Activated T-helper 2 cell treated with anti-CD3 and anti-CD28 coated beads, Interferon-gamma antibody, Interleukin-2, Interleukin-4, amounts not matched to agents 10 μg/mL and 5 μg/mL and 100 μg/mL, durations not matched to agents 14 hours and 24 hours and 36 hours (primary cell): ENCODE results near the gene DOCK1. TPM values are rescaled to one million over a fixed set of nuclear protein-coding genes. Genes with fewer than 3 reads are reported as not detected.

Source experiments
- DNase-seq: peaks from one replicate; pipeline ENCODE4 v3.0.0; 2021; ENCODE audit warnings: low spot score
- H3K27ac Mint-ChIP-seq: one replicate; pipeline ENCODE4 v1.8.0; 2021; ENCODE audit warnings: mixed read lengths
- H3K27me3 Mint-ChIP-seq: one replicate; pipeline ENCODE4 v1.8.0; 2021; ENCODE audit warnings: low read depth, mixed read lengths
- H3K36me3 Mint-ChIP-seq: one replicate; pipeline ENCODE4 v1.8.0; 2021; ENCODE audit warnings: low read depth, mixed read lengths
- H3K4me1 Mint-ChIP-seq: one replicate; pipeline ENCODE4 v1.8.0; 2021; ENCODE audit warnings: low read depth, mixed read lengths
- H3K4me3 Mint-ChIP-seq: one replicate; pipeline ENCODE4 v1.8.0; 2021; ENCODE audit warnings: low read depth, mild to moderate bottlenecking, moderate library complexity, mixed read lengths
- H3K9me3 Mint-ChIP-seq: one replicate; pipeline ENCODE4 v1.8.0; 2021; ENCODE audit warnings: mixed read lengths
- intact Hi-C: fragments of 100-400 bp; cut with micrococcal nuclease; formaldehyde crosslinking; loops from one replicate; pipeline ENCODE4 v1.15.1; 2023
- total RNA-seq: library from RNA; stranded (reverse); gene quantifications from 2 replicates; pipeline ENCODE4 v1.2.3, GENCODE V29; 2022

Gene DOCK1
- total RNA-seq, 1 donor from 2014 or later = 0.59 TPM

GRCh38 chr10:127161482-127161881 is 256.3 kb downstream of the DOCK1 start:
- no peaks in the 10 kb centered on the region for H3K27me3 Mint-ChIP-seq
- H3K4me3 Mint-ChIP-seq = no peak overlapping the region
- H3K27ac Mint-ChIP-seq = no peak overlapping the region
- no peaks in the 10 kb centered on the region for H3K4me1 Mint-ChIP-seq
- DNase-seq = no peak
- H3K36me3 Mint-ChIP-seq = no peaks in the 10 kb centered on the region
- H3K9me3 Mint-ChIP-seq = no peaks in the 10 kb centered on the region
- intact Hi-C loops = no loop called here

DNA sequence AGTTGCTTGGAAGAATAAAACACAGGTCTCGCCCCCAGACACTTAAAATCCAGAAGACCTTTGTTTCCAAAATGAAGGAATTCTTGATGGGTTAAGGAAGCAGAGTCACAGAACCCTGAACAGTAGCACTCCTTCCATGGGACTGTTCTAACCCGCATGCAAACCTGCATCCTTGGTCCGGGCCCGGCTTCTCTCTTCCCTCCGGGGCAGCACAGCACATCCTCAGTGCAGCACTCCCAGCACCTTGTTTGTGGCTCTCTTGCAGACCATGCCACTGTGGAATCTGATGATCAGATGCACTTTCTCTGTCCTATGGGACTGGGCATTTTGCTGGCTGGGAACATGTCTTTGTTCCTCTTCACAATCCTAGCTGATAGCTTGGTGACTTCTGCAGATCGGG is 257.6 kb downstream of the DOCK1 start:
- no peaks in the 10 kb centered on the region for H3K4me1 Mint-ChIP-seq
- H3K9me3 Mint-ChIP-seq = no peaks in the 10 kb centered on the region
- intact Hi-C loops = no loop called here
- H3K36me3 Mint-ChIP-seq = no peaks in the 10 kb centered on the region
- no peak overlapping the region for H3K27ac Mint-ChIP-seq
- no peak overlapping the region for H3K4me3 Mint-ChIP-seq
- no peaks in the 10 kb centered on the region for H3K27me3 Mint-ChIP-seq
- no peak for DNase-seq

DNA sequence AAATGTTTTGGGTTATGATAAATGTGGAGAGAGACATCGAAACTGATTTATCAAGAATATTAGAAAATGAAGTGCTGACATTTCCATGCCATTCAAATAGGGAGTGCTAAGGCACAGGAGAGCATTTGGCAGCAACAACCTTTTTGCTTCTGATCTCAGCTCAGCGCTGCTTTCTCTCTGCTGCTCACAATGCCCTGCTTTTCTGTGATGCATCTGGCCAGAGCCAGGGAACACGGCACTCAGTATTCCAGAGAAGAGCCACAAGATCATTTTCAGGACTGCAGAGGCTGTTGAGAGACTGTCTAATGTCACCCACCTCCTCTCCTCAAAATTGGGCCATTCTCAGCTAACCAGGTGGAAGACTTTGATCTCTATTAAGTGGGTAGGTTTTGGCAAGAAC is 263.0 kb downstream of the DOCK1 start:
- Mint-ChIP-seq H3K9me3 (no peaks in the 10 kb centered on the region), H3K4me3 (no peak overlapping the region), H3K36me3 (no peaks in the 10 kb centered on the region), H3K4me1 (no peaks in the 10 kb centered on the region), H3K27me3 (no peaks in the 10 kb centered on the region), H3K27ac (no peak overlapping the region)
- intact Hi-C loops = no loop called here
- DNase-seq = no peak

DNA sequence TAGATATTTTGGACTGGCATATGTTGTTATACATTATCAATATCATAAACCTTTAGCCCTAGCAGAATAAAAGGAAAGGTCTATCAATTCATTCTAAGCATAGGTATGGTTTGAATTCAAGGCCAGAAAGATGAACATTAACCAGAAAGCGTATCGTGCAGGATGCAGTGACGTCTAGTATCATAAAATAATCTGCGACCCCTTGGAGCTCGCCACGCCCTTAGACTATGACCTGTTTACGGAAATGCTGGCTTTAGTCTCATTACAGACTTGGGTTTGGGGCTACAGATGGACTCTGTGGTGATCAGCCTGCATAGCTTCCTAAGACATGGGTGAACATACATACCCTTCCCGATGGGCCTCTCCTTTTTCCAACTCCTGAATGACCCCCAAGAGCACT is 269.6 kb downstream of the DOCK1 start:
- Mint-ChIP-seq H3K4me3 (no peak overlapping the region), H3K27ac (no peak overlapping the region), H3K36me3 (no peaks in the 10 kb centered on the region), H3K4me1 (no peaks in the 10 kb centered on the region), H3K27me3 (peaks cover 3% of the 10 kb centered on the region), H3K9me3 (no peaks in the 10 kb centered on the region)
- DNase-seq = no peak
- intact Hi-C loops = no loop called here

DNA sequence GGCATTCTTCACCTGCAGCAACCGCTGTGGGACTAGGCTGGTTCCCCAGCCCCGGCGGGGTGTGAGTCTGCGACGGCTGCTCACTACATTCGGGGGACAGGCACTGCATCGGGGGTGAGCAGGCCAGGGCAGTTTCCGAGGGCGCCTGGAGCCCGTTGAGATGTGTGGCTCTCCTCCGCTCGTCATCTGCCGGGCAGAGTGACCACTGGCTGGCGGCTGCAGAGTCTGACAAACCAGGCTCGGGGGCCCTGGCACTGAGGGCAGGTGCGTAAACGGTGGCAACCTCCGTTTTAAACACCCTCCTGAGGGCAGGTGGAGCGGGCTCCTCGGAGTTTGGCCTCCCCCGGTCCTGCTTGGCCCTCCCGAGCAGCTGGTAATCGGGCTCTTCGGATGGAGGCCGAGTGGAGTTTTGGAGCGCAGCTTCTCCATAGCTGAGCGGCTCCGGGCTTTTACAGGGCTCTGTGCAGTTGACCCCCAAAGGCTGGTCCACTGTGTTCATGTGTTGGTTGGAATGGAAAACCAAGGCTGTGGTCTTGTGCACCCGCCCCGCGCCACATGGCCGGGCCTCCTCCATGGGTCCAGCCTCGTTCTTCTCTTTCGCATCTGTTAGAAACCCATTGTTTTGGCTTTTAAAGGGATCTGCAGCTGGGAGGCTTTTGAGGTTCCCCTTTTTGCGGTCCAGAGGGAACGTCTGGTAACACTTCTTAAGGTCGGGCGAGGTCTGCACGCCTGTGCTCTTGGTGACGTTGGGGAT is 270.3 kb downstream of the DOCK1 start:
- H3K27ac Mint-ChIP-seq = no peak overlapping the region
- peaks cover 3% of the 10 kb centered on the region for H3K27me3 Mint-ChIP-seq
- no peak for DNase-seq
- H3K9me3 Mint-ChIP-seq = no peaks in the 10 kb centered on the region
- H3K4me1 Mint-ChIP-seq = no peaks in the 10 kb centered on the region
- H3K36me3 Mint-ChIP-seq = no peaks in the 10 kb centered on the region
- H3K4me3 Mint-ChIP-seq = no peak overlapping the region
- intact Hi-C loops = no loop called here

GRCh38 chr10:127176649-127177048 is 271.4 kb downstream of the DOCK1 start:
- no peaks in the 10 kb centered on the region for H3K9me3 Mint-ChIP-seq
- no peaks in the 10 kb centered on the region for H3K36me3 Mint-ChIP-seq
- H3K4me3 Mint-ChIP-seq = no peak overlapping the region
- H3K27ac Mint-ChIP-seq = no peak overlapping the region
- peaks cover 3% of the 10 kb centered on the region for H3K27me3 Mint-ChIP-seq
- no peak for DNase-seq
- H3K4me1 Mint-ChIP-seq = no peaks in the 10 kb centered on the region
- intact Hi-C loops = no loop called here

GRCh38 chr10:127179612-127180250 is 274.5 kb downstream of the DOCK1 start:
- no peak for DNase-seq
- Mint-ChIP-seq H3K4me1 (no peaks in the 10 kb centered on the region), H3K9me3 (no peaks in the 10 kb centered on the region), H3K27ac (no peak overlapping the region), H3K36me3 (no peaks in the 10 kb centered on the region), H3K4me3 (no peak overlapping the region), H3K27me3 (peaks cover 3% of the 10 kb centered on the region)
- intact Hi-C loops = no loop called here

DNA sequence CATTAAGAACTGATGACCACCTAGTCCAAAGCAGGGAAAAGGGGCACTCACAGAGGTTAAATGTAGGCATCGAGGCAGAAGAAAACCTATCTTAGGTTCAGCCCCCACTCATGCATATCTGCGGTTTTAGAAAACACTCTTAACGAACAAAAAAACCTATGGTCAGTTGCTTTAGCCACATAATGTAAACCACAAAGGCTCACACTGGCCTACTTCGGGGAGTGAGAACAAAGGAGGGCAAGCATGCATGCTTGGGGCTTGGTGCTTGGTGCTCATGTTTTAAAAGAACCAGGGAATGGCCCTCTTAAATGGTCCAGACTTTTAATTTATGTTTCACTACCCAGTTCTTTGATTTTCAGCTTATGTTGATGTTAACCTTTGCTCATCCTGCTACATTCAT is 276.9 kb downstream of the DOCK1 start:
- Mint-ChIP-seq H3K27me3 (no peaks in the 10 kb centered on the region), H3K36me3 (no peaks in the 10 kb centered on the region), H3K9me3 (no peaks in the 10 kb centered on the region), H3K4me1 (no peaks in the 10 kb centered on the region), H3K27ac (no peak overlapping the region), H3K4me3 (no peak overlapping the region)
- DNase-seq = no peak
- intact Hi-C loops = no loop called here

DNA sequence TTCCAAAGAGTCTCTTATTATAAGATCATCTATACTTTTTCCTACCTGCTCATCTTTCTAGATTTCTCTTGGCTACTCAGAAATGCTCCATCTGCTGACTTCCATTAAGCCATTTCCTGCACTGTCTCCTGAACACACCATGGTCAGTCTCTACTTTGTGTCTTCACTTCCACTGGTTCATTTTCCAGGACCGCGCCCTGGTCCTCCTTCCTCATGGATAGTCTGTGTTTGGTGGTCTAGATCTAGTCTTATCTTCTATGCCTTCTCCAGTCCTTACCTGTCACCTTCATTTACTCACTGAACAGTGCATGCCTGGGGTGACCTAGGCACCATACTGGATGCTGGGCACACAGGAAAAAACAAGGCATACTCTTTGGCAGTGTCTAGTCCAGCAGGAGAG is 279.4 kb downstream of the DOCK1 start:
- Mint-ChIP-seq H3K4me1 (no peaks in the 10 kb centered on the region), H3K27me3 (no peaks in the 10 kb centered on the region), H3K9me3 (no peaks in the 10 kb centered on the region), H3K4me3 (no peak overlapping the region), H3K36me3 (no peaks in the 10 kb centered on the region), H3K27ac (no peak overlapping the region)
- no peak for DNase-seq
- intact Hi-C loops = no loop called here

GRCh38 chr10:127186813-127187212 is 281.6 kb downstream of the DOCK1 start:
- Mint-ChIP-seq H3K36me3 (no peaks in the 10 kb centered on the region), H3K4me1 (no peaks in the 10 kb centered on the region), H3K4me3 (no peak overlapping the region), H3K27me3 (peaks cover 4% of the 10 kb centered on the region), H3K27ac (no peak overlapping the region), H3K9me3 (no peaks in the 10 kb centered on the region)
- intact Hi-C loops = no loop called here
- DNase-seq = no peak

DNA sequence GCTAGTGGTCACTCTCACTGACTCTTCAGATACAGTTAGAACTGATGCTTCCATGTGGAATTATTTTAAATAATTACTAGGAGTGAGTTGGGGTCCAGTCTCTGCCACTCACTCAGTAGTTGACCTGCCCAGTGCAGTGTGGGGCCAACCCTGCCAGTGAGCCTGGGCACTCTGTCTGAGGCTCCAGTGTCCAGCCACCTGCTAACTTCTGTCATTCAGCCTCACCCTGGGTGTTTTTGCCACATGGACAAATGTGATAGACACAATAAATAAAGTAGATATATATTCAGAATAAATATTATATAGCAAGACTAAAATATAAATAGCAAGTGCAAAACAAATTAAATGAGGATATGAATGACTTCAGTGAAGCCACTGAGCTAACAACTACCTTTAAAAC is 284.0 kb downstream of the DOCK1 start:
- H3K4me3 Mint-ChIP-seq = no peak overlapping the region

DNA sequence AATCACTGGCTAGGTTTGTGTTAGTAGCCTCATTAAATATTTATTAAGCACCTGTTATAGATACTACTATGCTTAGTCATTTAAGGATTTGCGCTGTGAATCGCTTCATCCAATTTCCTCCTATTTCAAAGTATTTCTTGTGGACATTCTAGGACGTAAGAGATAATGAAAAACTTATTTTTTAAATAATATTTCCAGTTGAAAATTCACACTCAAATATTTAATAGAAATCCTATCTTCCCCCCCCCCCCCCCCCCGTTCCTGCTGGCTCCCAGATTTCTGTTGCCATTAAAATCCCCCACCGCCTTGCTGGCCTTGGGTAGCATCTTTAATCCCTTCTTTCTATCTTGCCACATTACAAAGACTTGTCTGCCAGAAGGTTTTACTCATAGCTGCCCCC is 285.2 kb downstream of the DOCK1 start:
- no peak overlapping the region for H3K27ac Mint-ChIP-seq
- DNase-seq = no peak
- H3K9me3 Mint-ChIP-seq = no peaks in the 10 kb centered on the region
- no peaks in the 10 kb centered on the region for H3K4me1 Mint-ChIP-seq
- no peaks in the 10 kb centered on the region for H3K36me3 Mint-ChIP-seq
- H3K27me3 Mint-ChIP-seq = peaks cover 21% of the 10 kb centered on the region
- H3K4me3 Mint-ChIP-seq = no peak overlapping the region
- intact Hi-C loops = no loop called here

More for the DNA sequence above, 284.0 kb downstream of the DOCK1 start:
- peaks cover 13% of the 10 kb centered on the region for H3K27me3 Mint-ChIP-seq
- no peaks in the 10 kb centered on the region for H3K9me3 Mint-ChIP-seq
- DNase-seq = no peak
- intact Hi-C loops = no loop called here
- H3K4me1 Mint-ChIP-seq = no peaks in the 10 kb centered on the region
- H3K36me3 Mint-ChIP-seq = no peaks in the 10 kb centered on the region
- H3K27ac Mint-ChIP-seq = no peak overlapping the region

DNA sequence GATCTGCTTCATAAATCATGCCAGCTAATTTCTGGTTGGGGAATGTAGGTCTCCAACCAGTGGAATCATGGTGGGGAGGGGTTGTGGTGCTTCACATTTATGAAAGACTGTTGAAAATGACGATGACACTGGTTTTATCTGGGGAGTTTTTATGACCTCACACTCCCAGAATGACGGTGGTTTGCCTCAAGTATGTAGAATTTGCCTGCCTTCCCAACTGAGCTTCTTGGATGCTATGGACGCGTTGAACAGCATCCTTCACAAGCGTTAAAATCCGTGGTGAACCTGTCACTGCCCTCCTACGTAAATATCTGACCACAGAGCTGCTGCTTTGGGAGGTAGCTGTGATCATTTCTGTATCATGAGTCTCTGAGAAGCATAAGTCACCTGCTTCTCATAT is 287.9 kb downstream of the DOCK1 start:
- no peaks in the 10 kb centered on the region for H3K4me1 Mint-ChIP-seq
- H3K27me3 Mint-ChIP-seq = peaks cover 34% of the 10 kb centered on the region
- no peak overlapping the region for H3K4me3 Mint-ChIP-seq
- DNase-seq = no peak
- H3K9me3 Mint-ChIP-seq = no peaks in the 10 kb centered on the region
- no peaks in the 10 kb centered on the region for H3K36me3 Mint-ChIP-seq
- H3K27ac Mint-ChIP-seq = no peak overlapping the region
- intact Hi-C loops = no loop called here
